ENCODE data around the gene RNF130.

GRCh38 chr5:180053061-180053602 lies 18.4 kb downstream of the RNF130 start:
- no peak for TF ChIP-seq POLR2AphosphoS5 (IDR thresholded peaks at IDR 0.05; ENCODE audit: low read depth, low read length)
- TF ChIP-seq TAF1 (IDR thresholded peaks at IDR 0.05; ENCODE audit: borderline replicate concordance, low read depth, low read length), result no peak
- TF ChIP-seq POLR2A (IDR thresholded peaks at IDR 0.05; ENCODE audit: low read depth, low read length), result no peak
